ENCODE results near the gene BTBD1. TPM values are rescaled to one million over a fixed set of nuclear protein-coding genes. Genes with fewer than 3 reads are reported as not detected.

BTBD1 gene
- polyA plus RNA-seq, 1 donor from 2014 or later, result 49.7 TPM

GRCh38 chr15:82977076-82977475 is 90.0 kb downstream of the BTBD1 start:
- H3K27ac Mint-ChIP-seq, result no peak overlapping the region
- H3K36me3 Mint-ChIP-seq, result peaks cover 2% of the 10 kb centered on the region
- H3K27me3 Mint-ChIP-seq, result no peaks in the 10 kb centered on the region
- H3K9me3 Mint-ChIP-seq, result peaks cover 0 to 2% (median 0%) of the 10 kb centered on the region in 3 donors
- no peak overlapping the region for H3K4me3 Mint-ChIP-seq
- H3K4me1 Mint-ChIP-seq, result peaks cover 0 to 1% (median 1%) of the 10 kb centered on the region in 3 donors

DNA sequence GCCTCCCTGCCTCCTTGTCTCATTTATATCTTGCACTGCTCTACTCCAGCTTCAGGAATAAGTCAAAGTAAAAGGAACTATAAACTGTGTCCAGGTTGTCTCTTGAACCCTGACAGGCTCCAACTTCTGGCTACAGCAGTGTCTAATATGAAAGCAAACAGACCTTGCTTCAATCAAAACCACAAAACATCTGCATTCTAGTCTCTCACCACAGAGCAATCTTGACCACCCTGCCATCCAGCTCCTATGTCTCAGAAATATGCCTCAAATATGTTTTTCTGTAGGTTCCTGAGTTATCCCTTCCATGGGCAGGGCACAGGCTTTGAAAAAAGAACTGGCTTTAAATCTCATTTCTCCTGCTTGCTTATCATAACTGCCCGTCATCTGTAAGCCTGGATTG is 94.1 kb downstream of the BTBD1 start:
- Mint-ChIP-seq H3K4me3 (no peak overlapping the region), H3K4me1 (peaks cover 0 to 3% (median 0%) of the 10 kb centered on the region in 3 donors), H3K27me3 (no peaks in the 10 kb centered on the region), H3K36me3 (peaks cover 2% of the 10 kb centered on the region), H3K27ac (no peak overlapping the region), H3K9me3 (no peaks in the 10 kb centered on the region)

DNA sequence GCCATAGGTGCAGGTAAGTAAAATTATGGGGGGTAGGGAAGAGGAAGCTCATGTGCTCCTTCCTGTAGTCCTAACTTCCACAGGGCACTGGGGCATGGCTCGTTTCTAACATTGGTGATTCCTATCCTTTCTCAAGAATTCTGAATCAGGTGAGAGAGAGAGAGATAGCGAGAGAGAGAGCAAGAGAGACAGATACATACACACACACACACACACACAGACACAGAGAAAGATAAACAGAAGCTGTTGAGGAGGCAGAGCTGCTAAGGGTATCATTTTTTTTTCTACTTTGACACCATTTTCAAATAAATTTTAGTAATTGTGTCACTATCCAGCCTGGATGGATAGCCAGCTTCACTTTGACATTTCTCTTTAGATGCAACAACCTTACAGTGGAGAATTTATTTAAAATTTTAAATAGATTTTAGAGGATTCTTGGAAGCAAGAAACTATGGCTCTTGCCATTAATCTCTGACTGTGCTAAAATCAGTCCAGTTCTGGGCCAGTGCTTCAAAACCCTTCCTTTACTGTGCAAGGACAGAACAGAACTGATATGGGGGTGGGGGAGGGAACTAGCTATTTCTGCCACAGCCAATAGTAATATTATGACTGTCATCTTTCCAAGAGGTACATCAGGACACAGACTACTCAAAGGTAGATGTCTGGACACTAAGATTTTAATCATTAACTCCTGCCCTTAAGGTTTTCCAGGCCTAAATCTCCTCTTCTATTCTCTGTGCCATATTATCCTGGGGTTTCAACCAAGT is 95.7 kb downstream of the BTBD1 start:
- Mint-ChIP-seq H3K27me3 (no peaks in the 10 kb centered on the region), H3K36me3 (no peaks in the 10 kb centered on the region), H3K9me3 (no peaks in the 10 kb centered on the region), H3K27ac (no peak overlapping the region), H3K4me1 (peaks cover 0 to 3% (median 0%) of the 10 kb centered on the region in 3 donors), H3K4me3 (no peak overlapping the region)

- no peak overlapping the region for H3K4me3 Mint-ChIP-seq
Observed at GRCh38 chr15:82970696-82971095, 96.4 kb downstream of the BTBD1 start.

GRCh38 chr15:82970078-82970686 is 96.9 kb downstream of the BTBD1 start:
- Mint-ChIP-seq H3K4me3 (no peak overlapping the region), H3K9me3 (no peaks in the 10 kb centered on the region), H3K4me1 (peaks cover 0 to 2% (median 0%) of the 10 kb centered on the region in 3 donors), H3K27ac (no peak overlapping the region), H3K27me3 (no peaks in the 10 kb centered on the region), H3K36me3 (peaks cover 2% of the 10 kb centered on the region)

More at GRCh38 chr15:82970696-82971095, 96.4 kb downstream of the BTBD1 start:
- H3K4me1 Mint-ChIP-seq, result peaks cover 0 to 3% (median 0%) of the 10 kb centered on the region in 3 donors
- H3K9me3 Mint-ChIP-seq, result no peaks in the 10 kb centered on the region
- peaks cover 2% of the 10 kb centered on the region for H3K36me3 Mint-ChIP-seq
- H3K27me3 Mint-ChIP-seq, result no peaks in the 10 kb centered on the region
- no peak overlapping the region for H3K27ac Mint-ChIP-seq

DNA sequence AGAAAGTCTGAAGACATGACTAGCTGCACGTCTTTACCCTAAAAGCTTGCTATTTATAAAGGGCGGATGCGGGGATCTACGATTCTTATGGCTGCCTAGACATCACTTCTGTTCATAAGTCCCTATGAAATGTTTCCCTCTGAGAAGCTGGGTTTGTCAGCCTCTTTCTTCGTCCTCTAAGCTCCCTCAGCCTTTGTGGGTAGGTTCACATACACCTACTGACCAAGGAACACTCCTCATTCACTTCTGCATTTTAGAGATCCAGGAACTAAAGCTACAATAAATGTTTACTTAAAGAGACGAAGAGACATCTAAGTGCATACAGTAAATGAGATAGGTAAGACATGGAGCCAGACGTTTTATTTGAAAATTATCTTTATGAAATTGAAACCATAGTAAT is 97.7 kb downstream of the BTBD1 start:
- H3K4me3 Mint-ChIP-seq, result no peak overlapping the region
- no peaks in the 10 kb centered on the region for H3K9me3 Mint-ChIP-seq
- H3K36me3 Mint-ChIP-seq, result peaks cover 2% of the 10 kb centered on the region

DNA sequence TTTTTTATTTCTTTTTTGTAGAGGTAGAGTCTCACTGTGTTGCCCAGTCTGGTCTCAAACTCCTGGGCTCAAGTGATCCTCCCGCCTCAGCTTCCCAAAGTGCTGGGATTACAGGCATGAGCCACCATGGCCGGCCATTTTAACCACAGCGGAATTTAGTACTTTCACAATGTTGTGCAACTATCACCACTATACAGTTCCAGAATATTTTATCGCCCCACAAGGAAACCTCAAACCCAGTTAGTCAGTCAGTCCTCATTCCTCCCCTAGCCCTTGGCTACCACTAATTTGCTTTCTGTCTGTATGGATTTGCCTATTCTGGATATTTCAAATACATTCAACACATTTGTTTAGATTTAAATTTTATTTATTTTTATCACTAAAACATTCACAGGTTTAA is 99.0 kb downstream of the BTBD1 start:
- H3K27ac Mint-ChIP-seq, result no peak overlapping the region
- H3K4me3 Mint-ChIP-seq, result no peak overlapping the region
- H3K27me3 Mint-ChIP-seq, result no peaks in the 10 kb centered on the region
- H3K36me3 Mint-ChIP-seq, result peaks cover 2% of the 10 kb centered on the region
- peaks cover 0 to 2% (median 0%) of the 10 kb centered on the region in 3 donors for H3K4me1 Mint-ChIP-seq
- no peaks in the 10 kb centered on the region for H3K9me3 Mint-ChIP-seq

More for the DNA sequence above, 97.7 kb downstream of the BTBD1 start:
- Mint-ChIP-seq H3K27ac (no peak overlapping the region), H3K27me3 (no peaks in the 10 kb centered on the region), H3K4me1 (peaks cover 0 to 2% (median 0%) of the 10 kb centered on the region in 3 donors)

DNA sequence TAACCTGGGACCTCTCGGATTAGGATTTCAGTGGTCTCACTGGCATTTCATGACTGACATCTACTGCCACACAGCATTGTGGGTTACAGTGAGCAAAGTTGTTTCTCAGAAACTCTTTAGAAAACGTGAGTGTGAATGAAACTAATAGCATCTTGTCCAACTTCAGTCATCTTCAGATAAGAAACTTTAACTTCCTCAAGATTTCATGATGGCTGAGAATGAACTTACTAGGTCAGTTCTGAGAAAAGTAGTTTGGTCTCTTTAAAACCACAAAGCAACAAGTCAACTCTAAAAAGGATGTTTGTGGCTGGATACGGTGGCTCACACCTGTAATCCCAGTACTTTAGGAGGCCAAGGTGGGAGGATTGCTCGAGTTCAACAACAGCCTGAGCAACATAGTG is 100.4 kb downstream of the BTBD1 start:
- H3K4me1 Mint-ChIP-seq, result peaks cover 0 to 2% (median 0%) of the 10 kb centered on the region in 3 donors
- no peak overlapping the region for H3K4me3 Mint-ChIP-seq
- peaks cover 2% of the 10 kb centered on the region for H3K36me3 Mint-ChIP-seq
- H3K9me3 Mint-ChIP-seq, result no peaks in the 10 kb centered on the region
- no peak overlapping the region for H3K27ac Mint-ChIP-seq
- no peaks in the 10 kb centered on the region for H3K27me3 Mint-ChIP-seq

Other genes with a start within 250 kb of the BTBD1 start
- gene HOMER2, start 114.5 kb downstream of the BTBD1 start, polyA plus RNA-seq, result 2.7 TPM
- 38.2 TPM for gene RAMAC, start 81.0 kb downstream of the BTBD1 start, polyA plus RNA-seq
- gene C15orf40, start 55.6 kb downstream of the BTBD1 start, polyA plus RNA-seq, result 54.5 TPM
- 0.29 TPM for gene TM6SF1, start 40.4 kb upstream of the BTBD1 start, polyA plus RNA-seq
- gene HDGFL3, start 140.6 kb upstream of the BTBD1 start, polyA plus RNA-seq, result 0.01 TPM
- not detected for gene BNC1, start 217.4 kb upstream of the BTBD1 start, polyA plus RNA-seq

All from IgD-negative memory B cell (primary cell).